Loucy (cell line): ENCODE results near the gene ETV5.

ENCODE experiments used
- H2AFZ ChIP-seq: fragments of 200-600 bp; sonication (generic); 2 replicates; pipeline ENCODE4 v1.6.0; 2016; ENCODE audit warnings: antibody characterized with exemption, mild to moderate bottlenecking, low read length, moderate library complexity
- H3F3A ChIP-seq: fragments of 200-600 bp; 2 replicates; pipeline ENCODE4 v1.6.0; 2016; ENCODE audit warnings: antibody characterized with exemption, low read depth, mild to moderate bottlenecking
- H3K27me3 ChIP-seq: fragments of 200-600 bp; sonication (generic); 2 replicates; pipeline ENCODE4 v1.6.1; 2014; ENCODE audit warnings: low read length, mild to moderate bottlenecking; ENCODE audit not compliant: insufficient read depth, poor library complexity, severe bottlenecking
- H3K36me3 ChIP-seq: fragments of 200-600 bp; sonication (generic); 2 replicates; pipeline ENCODE4 v1.6.1; 2016; ENCODE audit warnings: low read length; ENCODE audit not compliant: insufficient read depth
- H3K4me1 ChIP-seq: fragments of 200-600 bp; sonication (generic); 2 replicates; pipeline ENCODE4 v1.5.1; 2014; ENCODE audit warnings: low read length, mild to moderate bottlenecking; ENCODE audit not compliant: insufficient read depth, poor library complexity, severe bottlenecking
- H3K4me2 ChIP-seq: fragments of 200-600 bp; sonication (generic); 2 replicates; pipeline ENCODE4 v1.6.0; 2014; ENCODE audit warnings: antibody characterized with exemption, low read length, low read depth, mild to moderate bottlenecking; ENCODE audit not compliant: poor library complexity, severe bottlenecking
- H3K4me3 ChIP-seq: fragments of 200-600 bp; sonication (generic); 2 replicates; pipeline ENCODE4 v1.5.1; 2014; ENCODE audit warnings: low read length, mild to moderate bottlenecking, mixed read lengths; ENCODE audit not compliant: poor library complexity, severe bottlenecking
- H3K79me2 ChIP-seq: fragments of 200-600 bp; sonication (generic); 2 replicates; pipeline ENCODE4 v1.6.1; 2014; ENCODE audit warnings: low read length; ENCODE audit not compliant: insufficient read depth
- H3K9ac ChIP-seq: fragments of 200-600 bp; sonication (generic); 2 replicates; pipeline ENCODE4 v1.6.0; 2014; ENCODE audit warnings: mild to moderate bottlenecking, low read depth, low read length, moderate library complexity; ENCODE audit not compliant: poor library complexity, severe bottlenecking
- H3K9me2 ChIP-seq: fragments of 200-600 bp; sonication (generic); replicated peaks from 2 replicates; pipeline ENCODE4 v1.6.1; 2016; ENCODE audit warnings: low read depth, low read length, mixed read lengths
- H3K9me3 ChIP-seq: fragments of 200-600 bp; sonication (generic); 2 replicates; pipeline ENCODE4 v1.6.1; 2014; ENCODE audit warnings: mild to moderate bottlenecking, antibody characterized with exemption, low read length, low read depth; ENCODE audit not compliant: insufficient read depth
- H4K20me1 ChIP-seq: fragments of 200-600 bp; sonication (generic); 2 replicates; pipeline ENCODE4 v1.6.0; 2014; ENCODE audit warnings: antibody characterized with exemption, low read length, mild to moderate bottlenecking; ENCODE audit not compliant: insufficient read depth, poor library complexity, severe bottlenecking
- CTCF ChIP-seq: fragments of 200-600 bp; sonication (generic); conservative IDR thresholded peaks from 2 replicates; pipeline ENCODE4 v1.5.1; 2014; ENCODE audit warnings: mild to moderate bottlenecking, antibody characterized with exemption, low read length
- EZH2phosphoT487 ChIP-seq: fragments of 200-600 bp; IDR thresholded peaks from 2 replicates; pipeline ENCODE4 v1.6.1; 2018; ENCODE audit warnings: antibody characterized with exemption, mild to moderate bottlenecking, moderate library complexity, borderline replicate concordance

ETV5 gene

GRCh38 chr3:186002884-186003472, 105.9 kb downstream of the ETV5 start:
- Histone ChIP-seq H4K20me1 (no peaks in the 10 kb centered on the region), H3K4me1 (peaks cover 13% of the 10 kb centered on the region), H3K27me3 (no peaks in the 10 kb centered on the region), H3K79me2 (no peaks in the 10 kb centered on the region), H3F3A (no peaks in the 10 kb centered on the region; the same call in 1 of the 2 replicates), H3K4me2 (no peak overlapping the region), H3K4me3 (no peak overlapping the region), H3K9me2 (no peaks in the 10 kb centered on the region), H3K9ac (no peak overlapping the region), H2AFZ (no peak overlapping the region), H3K9me3 (no peaks in the 10 kb centered on the region), H3K36me3 (no peaks in the 10 kb centered on the region)
- peak; percentile 78 for TF ChIP-seq CTCF
- TF ChIP-seq EZH2phosphoT487: no peak

GRCh38 chr3:186001842-186002241, 107.0 kb downstream of the ETV5 start:
- Histone ChIP-seq H3K9me2 (no peaks in the 10 kb centered on the region), H3K4me3 (no peak overlapping the region), H3K4me1 (peaks cover 14% of the 10 kb centered on the region), H4K20me1 (no peaks in the 10 kb centered on the region), H3K79me2 (no peaks in the 10 kb centered on the region), H3K36me3 (no peaks in the 10 kb centered on the region), H3F3A (no peaks in the 10 kb centered on the region; the same call in 1 of the 2 replicates), H3K9me3 (no peaks in the 10 kb centered on the region), H3K27me3 (no peaks in the 10 kb centered on the region), H2AFZ (no peak overlapping the region), H3K4me2 (no peak overlapping the region), H3K9ac (no peak overlapping the region)
- no peak for TF ChIP-seq CTCF
- TF ChIP-seq EZH2phosphoT487: no peak

GRCh38 chr3:185999221-185999620, 109.7 kb downstream of the ETV5 start:
- H3K4me3 ChIP-seq: no peak overlapping the region
- H3K9ac ChIP-seq: no peak overlapping the region
- H3K36me3 ChIP-seq: no peaks in the 10 kb centered on the region
- no peaks in the 10 kb centered on the region for H3K9me2 ChIP-seq
- no peaks in the 10 kb centered on the region for H3K79me2 ChIP-seq
- no peaks in the 10 kb centered on the region for H3K9me3 ChIP-seq
- H3F3A ChIP-seq: no peaks in the 10 kb centered on the region; the same call in 1 of the 2 replicates
- no peaks in the 10 kb centered on the region for H4K20me1 ChIP-seq
- no peak overlapping the region for H2AFZ ChIP-seq
- no peak for TF ChIP-seq CTCF
- H3K4me1 ChIP-seq: peaks cover 14% of the 10 kb centered on the region
- no peaks in the 10 kb centered on the region for H3K27me3 ChIP-seq
- H3K4me2 ChIP-seq: no peak overlapping the region
